Mesendoderm (in vitro differentiated cells): ENCODE data around the gene GPHN.

Experiments
- DNase-seq: peaks from one replicate; pipeline ENCODE4 v3.0.0; 2013
- H2AK5ac ChIP-seq: 2 replicates; pipeline ENCODE4 v1.6.1; 2013; ENCODE audit warnings: low read length, inconsistent platforms
- H2BK120ac ChIP-seq: 2 replicates; pipeline ENCODE4 v1.6.1; 2013; ENCODE audit warnings: low read depth, mild to moderate bottlenecking, low read length, moderate library complexity, mixed read lengths
- H2BK15ac ChIP-seq: replicated peaks from 2 replicates; pipeline ENCODE4 v1.6.1; 2013; ENCODE audit warnings: low read depth, mild to moderate bottlenecking, moderate library complexity
- H2BK5ac ChIP-seq: 2 replicates; pipeline ENCODE4 v1.6.1; 2013; ENCODE audit warnings: low read length, inconsistent platforms
- H3K18ac ChIP-seq: 2 replicates; pipeline ENCODE4 v1.6.1; 2013; ENCODE audit warnings: mild to moderate bottlenecking, low read length, mixed read lengths
- H3K23ac ChIP-seq: one replicate; pipeline ENCODE4 v1.6.1; 2013; ENCODE audit warnings: low read length
- H3K27ac ChIP-seq: 2 replicates; pipeline ENCODE4 v1.5.1; 2013; ENCODE audit warnings: low read depth, mild to moderate bottlenecking, inconsistent platforms, low read length, moderate library complexity
- H3K27me3 ChIP-seq: 2 replicates; pipeline ENCODE4 v1.6.1; 2013; ENCODE audit warnings: low read length, control low read depth, mild to moderate bottlenecking, inconsistent platforms; ENCODE audit not compliant: insufficient read depth, poor library complexity
- H3K36me3 ChIP-seq: 2 replicates; pipeline ENCODE4 v1.6.1; 2013; ENCODE audit warnings: low read length, inconsistent platforms; ENCODE audit not compliant: control insufficient read depth, insufficient read depth
- H3K4ac ChIP-seq: one replicate; pipeline ENCODE4 v1.6.1; 2013; ENCODE audit warnings: low read depth, mild to moderate bottlenecking, low read length, moderate library complexity
- H3K4me1 ChIP-seq: 2 replicates; pipeline ENCODE4 v1.6.1; 2013; ENCODE audit warnings: low read depth, low read length, inconsistent platforms; ENCODE audit not compliant: control insufficient read depth
- H3K4me2 ChIP-seq: 2 replicates; pipeline ENCODE4 v1.6.1; 2013; ENCODE audit warnings: low read length
- H3K4me3 ChIP-seq: 2 replicates; pipeline ENCODE4 v1.5.1; 2013; ENCODE audit warnings: mild to moderate bottlenecking, low read length
- H3K56ac ChIP-seq: one replicate; pipeline ENCODE4 v1.6.1; 2013; ENCODE audit warnings: low read length
- H3K79me1 ChIP-seq: 2 replicates; pipeline ENCODE4 v1.6.1; 2013; ENCODE audit warnings: low read length, inconsistent platforms
- H3K79me2 ChIP-seq: 2 replicates; pipeline ENCODE4 v1.6.1; 2013; ENCODE audit warnings: mild to moderate bottlenecking, low read length; ENCODE audit not compliant: control insufficient read depth, insufficient read depth
- H3K9ac ChIP-seq: 2 replicates; pipeline ENCODE4 v1.6.1; 2013; ENCODE audit warnings: low read length, inconsistent platforms
- H4K5ac ChIP-seq: one replicate; pipeline ENCODE4 v1.6.1; 2013; ENCODE audit warnings: low read length
- H4K8ac ChIP-seq: one replicate; pipeline ENCODE4 v1.6.1; 2013; ENCODE audit warnings: low read depth, mild to moderate bottlenecking, control low read depth, low read length, moderate library complexity
- WGBS: extraction: QIAGEN DNeasy Blood & Tissue Kit; methylation state at CpG from one replicate; pipeline ENCODE4 v1.1.7; 2013; ENCODE audit warnings: low lambda C conversion rate, missing lambda C conversion rate; ENCODE audit not compliant: insufficient coverage; ENCODE audit errors: extremely low coverage; 5-methylcytosine and 5-hydroxymethylcytosine counted together

Gene GPHN

DNA sequence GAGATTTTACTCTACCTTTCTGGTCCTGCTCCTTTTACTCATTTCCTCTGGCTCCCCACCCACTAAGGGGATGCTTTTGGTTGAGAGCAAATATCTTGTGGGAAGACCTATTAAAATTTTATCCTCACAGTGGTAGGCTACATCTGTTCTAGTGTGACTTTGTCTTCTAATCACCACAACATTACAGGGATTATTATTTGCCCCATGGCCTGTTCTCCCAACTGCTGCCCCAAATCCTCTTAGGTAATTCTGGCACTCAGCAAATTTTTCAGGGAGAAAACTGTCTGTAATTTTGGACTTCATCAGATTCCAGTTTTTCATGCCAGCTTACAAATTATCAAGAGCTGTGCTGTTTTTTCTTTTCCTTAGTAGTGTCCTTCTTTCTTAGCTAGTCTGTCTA, 172.3 kb downstream of the GPHN start:
- Histone ChIP-seq H2BK120ac (no peak overlapping the region), H3K56ac (no peak overlapping the region), H3K18ac (no peak overlapping the region), H3K4me1 (no peaks in the 10 kb centered on the region), H3K9ac (no peak overlapping the region), H2BK5ac (no peak overlapping the region), H3K79me1 (peaks cover 3% of the 10 kb centered on the region), H3K4ac (no peak overlapping the region), H3K27ac (no peak overlapping the region), H3K27me3 (no peaks in the 10 kb centered on the region), H4K8ac (no peak overlapping the region), H4K5ac (no peak overlapping the region), H3K23ac (no peak overlapping the region), H3K79me2 (peaks cover 3% of the 10 kb centered on the region), H3K36me3 (no peaks in the 10 kb centered on the region), H2BK15ac (no peak overlapping the region), H2AK5ac (no peak overlapping the region), H3K4me2 (no peak overlapping the region), H3K4me3 (no peak overlapping the region)
- DNase-seq, result no peak

DNA sequence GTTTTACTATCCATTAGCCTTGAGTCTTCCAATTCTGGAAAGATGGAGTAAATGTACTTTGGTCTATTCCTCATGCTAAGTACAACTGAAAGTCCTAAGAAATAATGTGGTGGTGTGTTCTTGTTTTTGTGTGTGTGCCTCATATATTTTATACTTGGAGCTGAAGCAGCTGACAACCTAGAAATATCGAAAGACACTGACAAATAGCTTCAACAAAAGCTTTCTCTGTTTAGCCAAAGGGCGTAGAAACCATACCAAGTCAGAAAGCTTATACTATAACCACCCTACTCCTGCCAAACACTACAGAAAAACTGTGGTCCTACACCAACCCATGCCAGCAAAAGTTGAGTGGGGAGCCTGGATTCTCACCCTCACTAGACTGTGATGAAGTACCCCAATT, 188.4 kb downstream of the GPHN start:
- no peak overlapping the region for H2AK5ac ChIP-seq
- no peak overlapping the region for H3K4me3 ChIP-seq
- no peak overlapping the region for H3K23ac ChIP-seq
- H2BK5ac ChIP-seq, result no peak overlapping the region
- H3K18ac ChIP-seq, result no peak overlapping the region
- no peak overlapping the region for H2BK120ac ChIP-seq
- DNase-seq, result no peak
- no peaks in the 10 kb centered on the region for H3K27me3 ChIP-seq
- H3K4me1 ChIP-seq, result no peaks in the 10 kb centered on the region
- no peak overlapping the region for H4K5ac ChIP-seq
- no peak overlapping the region for H4K8ac ChIP-seq
- H3K4ac ChIP-seq, result no peak overlapping the region
- no CpG with 5 or more reads among the region's 2 CpGs for WGBS
- H3K9ac ChIP-seq, result no peak overlapping the region
- no peaks in the 10 kb centered on the region for H3K36me3 ChIP-seq
- H3K79me1 ChIP-seq, result no peaks in the 10 kb centered on the region
- no peak overlapping the region for H3K4me2 ChIP-seq
- no peak overlapping the region for H2BK15ac ChIP-seq
- H3K56ac ChIP-seq, result no peak overlapping the region
- H3K27ac ChIP-seq, result no peak overlapping the region
- H3K79me2 ChIP-seq, result no peaks in the 10 kb centered on the region

DNA sequence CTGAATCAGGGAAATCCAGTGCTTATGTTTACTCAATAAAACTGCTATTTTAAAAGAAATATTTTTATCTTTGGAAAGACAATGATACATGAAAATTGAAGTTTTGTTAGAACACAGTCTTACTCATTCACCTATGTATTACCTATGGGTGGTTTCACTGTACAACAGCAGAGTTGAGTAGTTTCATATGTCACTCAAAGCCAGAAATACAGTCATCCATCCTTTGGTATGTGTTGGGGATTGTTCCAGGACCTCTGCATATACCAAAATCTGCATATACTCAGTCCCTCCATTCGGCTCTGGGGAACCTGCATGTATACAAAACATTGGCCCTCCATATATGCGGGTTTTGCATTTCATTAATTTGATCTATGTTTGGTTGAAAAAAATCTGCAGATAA, 190.6 kb downstream of the GPHN start:
- no peak for DNase-seq
- H3K79me1 ChIP-seq, result no peaks in the 10 kb centered on the region
- no peaks in the 10 kb centered on the region for H3K79me2 ChIP-seq
- H3K27me3 ChIP-seq, result no peaks in the 10 kb centered on the region
- H3K56ac ChIP-seq, result no peak overlapping the region
- no peak overlapping the region for H3K27ac ChIP-seq
- H2BK120ac ChIP-seq, result no peak overlapping the region
- no peak overlapping the region for H3K4ac ChIP-seq
- no CpG with 5 or more reads among the region's 2 CpGs for WGBS
- H2AK5ac ChIP-seq, result no peak overlapping the region
- no peaks in the 10 kb centered on the region for H3K4me1 ChIP-seq
- no peak overlapping the region for H3K9ac ChIP-seq
- H4K5ac ChIP-seq, result no peak overlapping the region
- no peak overlapping the region for H3K18ac ChIP-seq
- no peak overlapping the region for H2BK5ac ChIP-seq
- H3K36me3 ChIP-seq, result no peaks in the 10 kb centered on the region
- H4K8ac ChIP-seq, result no peak overlapping the region
- no peak overlapping the region for H3K4me3 ChIP-seq
- no peak overlapping the region for H3K23ac ChIP-seq
- H3K4me2 ChIP-seq, result no peak overlapping the region
- no peak overlapping the region for H2BK15ac ChIP-seq

DNA sequence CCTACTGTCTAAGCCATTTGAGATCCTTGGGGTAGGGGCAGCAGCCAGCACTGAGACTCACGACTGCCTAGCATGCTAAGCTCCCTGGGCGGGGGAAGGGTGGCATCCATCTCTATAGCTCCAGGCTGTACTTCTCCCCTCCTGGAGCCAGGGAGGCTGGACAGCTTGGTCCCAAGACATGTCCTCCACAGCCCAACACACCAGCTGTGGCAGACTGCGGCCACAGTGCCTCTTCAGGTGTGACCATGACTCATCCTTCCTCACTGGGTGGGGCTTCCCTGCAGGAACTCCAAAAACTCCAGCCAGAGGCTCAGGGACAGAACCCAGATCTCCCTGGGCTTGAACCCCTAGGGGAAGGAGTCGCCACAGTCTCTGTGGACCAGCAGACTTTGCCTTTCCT, 193.9 kb downstream of the GPHN start:
- Histone ChIP-seq H3K79me1 (no peaks in the 10 kb centered on the region), H2BK15ac (no peak overlapping the region), H3K36me3 (no peaks in the 10 kb centered on the region), H3K4me3 (no peak overlapping the region), H3K4ac (no peak overlapping the region), H3K27me3 (no peaks in the 10 kb centered on the region), H3K79me2 (no peaks in the 10 kb centered on the region), H3K23ac (no peak overlapping the region), H4K5ac (no peak overlapping the region), H3K4me1 (no peaks in the 10 kb centered on the region), H3K18ac (no peak overlapping the region), H2BK5ac (no peak overlapping the region), H3K27ac (no peak overlapping the region), H2BK120ac (no peak overlapping the region), H3K4me2 (no peak overlapping the region), H2AK5ac (no peak overlapping the region), H4K8ac (no peak overlapping the region), H3K9ac (no peak overlapping the region), H3K56ac (no peak overlapping the region)
- WGBS, result no CpG with 5 or more reads among the region's 4 CpGs
- DNase-seq, result no peak

DNA sequence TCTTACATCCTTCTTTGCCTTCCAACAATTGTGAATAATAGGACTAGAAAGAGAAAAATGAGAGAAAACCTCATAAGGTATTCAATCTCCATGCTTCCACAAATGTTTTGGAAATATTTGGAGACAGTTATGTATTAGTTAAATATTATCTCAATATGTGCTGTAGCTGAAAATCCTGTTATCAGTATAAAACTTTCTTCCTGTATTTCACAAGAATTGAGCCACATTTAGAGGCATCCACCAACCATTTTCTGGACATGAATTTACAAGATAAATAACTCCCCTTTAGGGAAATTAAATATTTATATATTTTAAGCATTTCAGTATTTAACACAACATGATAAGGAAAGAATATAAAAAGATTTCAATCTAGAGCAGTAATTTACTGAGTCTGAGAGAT, 200.3 kb downstream of the GPHN start:
- Histone ChIP-seq H3K27ac (no peak overlapping the region), H3K36me3 (no peaks in the 10 kb centered on the region), H2BK120ac (no peak overlapping the region), H3K4me1 (no peaks in the 10 kb centered on the region), H4K8ac (no peak overlapping the region), H4K5ac (no peak overlapping the region), H2BK5ac (no peak overlapping the region), H3K18ac (no peak overlapping the region), H2AK5ac (no peak overlapping the region), H3K4me3 (no peak overlapping the region), H3K23ac (no peak overlapping the region), H3K27me3 (no peaks in the 10 kb centered on the region), H3K4ac (no peak overlapping the region), H3K9ac (no peak overlapping the region), H2BK15ac (no peak overlapping the region), H3K79me1 (no peaks in the 10 kb centered on the region), H3K56ac (no peak overlapping the region), H3K4me2 (no peak overlapping the region), H3K79me2 (no peaks in the 10 kb centered on the region)
- DNase-seq, result no peak

DNA sequence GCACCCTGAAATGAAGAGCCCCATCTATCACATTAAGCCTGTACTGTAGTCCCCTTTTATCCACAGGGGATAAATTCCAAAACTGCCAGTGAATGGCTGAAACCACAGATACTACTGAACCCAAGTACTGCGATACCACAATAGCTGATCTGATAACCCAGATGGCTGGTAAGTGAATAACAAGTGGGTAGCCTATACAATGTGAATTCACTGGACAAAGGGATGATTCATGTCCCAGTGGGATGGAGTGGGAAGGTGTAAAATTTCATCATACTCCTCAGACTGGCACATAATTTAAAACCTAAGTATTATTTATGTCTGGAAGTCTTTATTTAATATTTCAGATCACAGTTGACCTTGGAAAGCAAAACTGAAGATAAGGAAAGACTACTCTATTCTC, 201.3 kb downstream of the GPHN start:
- no peak overlapping the region for H3K18ac ChIP-seq
- DNase-seq, result no peak
- H3K4me2 ChIP-seq, result no peak overlapping the region
- H3K36me3 ChIP-seq, result no peaks in the 10 kb centered on the region
- H3K4me1 ChIP-seq, result no peaks in the 10 kb centered on the region
- H2BK5ac ChIP-seq, result no peak overlapping the region
- H3K79me1 ChIP-seq, result no peaks in the 10 kb centered on the region
- no peak overlapping the region for H4K8ac ChIP-seq
- no CpG with 5 or more reads among the region's 1 CpG for WGBS
- H3K79me2 ChIP-seq, result no peaks in the 10 kb centered on the region
- H3K27me3 ChIP-seq, result no peaks in the 10 kb centered on the region
- H3K9ac ChIP-seq, result no peak overlapping the region
- H3K4me3 ChIP-seq, result no peak overlapping the region
- no peak overlapping the region for H3K56ac ChIP-seq
- no peak overlapping the region for H3K23ac ChIP-seq
- no peak overlapping the region for H2AK5ac ChIP-seq
- H2BK120ac ChIP-seq, result no peak overlapping the region
- H3K27ac ChIP-seq, result no peak overlapping the region
- H3K4ac ChIP-seq, result no peak overlapping the region
- no peak overlapping the region for H2BK15ac ChIP-seq
- H4K5ac ChIP-seq, result no peak overlapping the region
